ENCODE data around the gene SNAPC4. TPM values are rescaled to one million over a fixed set of nuclear protein-coding genes. Genes with fewer than 3 reads are reported as not detected.
A peak's percentile ranks its signal among the peaks of the same experiment; 100 is the strongest.

The SNAPC4 gene
- total and polyA plus RNA-seq, 9 of the 15 experiments (the other 6 are each of a cell fraction or from before 2014, with no cell fraction given), result 0.21 to 21.8 (median 8.8) TPM

GRCh38 chr9:136410500-136411287, 10.7 kb upstream of the SNAPC4 start, which contains the start of the genes ENTR1 and PMPCA (continued):
- TF ChIP-seq, protein P1, sequence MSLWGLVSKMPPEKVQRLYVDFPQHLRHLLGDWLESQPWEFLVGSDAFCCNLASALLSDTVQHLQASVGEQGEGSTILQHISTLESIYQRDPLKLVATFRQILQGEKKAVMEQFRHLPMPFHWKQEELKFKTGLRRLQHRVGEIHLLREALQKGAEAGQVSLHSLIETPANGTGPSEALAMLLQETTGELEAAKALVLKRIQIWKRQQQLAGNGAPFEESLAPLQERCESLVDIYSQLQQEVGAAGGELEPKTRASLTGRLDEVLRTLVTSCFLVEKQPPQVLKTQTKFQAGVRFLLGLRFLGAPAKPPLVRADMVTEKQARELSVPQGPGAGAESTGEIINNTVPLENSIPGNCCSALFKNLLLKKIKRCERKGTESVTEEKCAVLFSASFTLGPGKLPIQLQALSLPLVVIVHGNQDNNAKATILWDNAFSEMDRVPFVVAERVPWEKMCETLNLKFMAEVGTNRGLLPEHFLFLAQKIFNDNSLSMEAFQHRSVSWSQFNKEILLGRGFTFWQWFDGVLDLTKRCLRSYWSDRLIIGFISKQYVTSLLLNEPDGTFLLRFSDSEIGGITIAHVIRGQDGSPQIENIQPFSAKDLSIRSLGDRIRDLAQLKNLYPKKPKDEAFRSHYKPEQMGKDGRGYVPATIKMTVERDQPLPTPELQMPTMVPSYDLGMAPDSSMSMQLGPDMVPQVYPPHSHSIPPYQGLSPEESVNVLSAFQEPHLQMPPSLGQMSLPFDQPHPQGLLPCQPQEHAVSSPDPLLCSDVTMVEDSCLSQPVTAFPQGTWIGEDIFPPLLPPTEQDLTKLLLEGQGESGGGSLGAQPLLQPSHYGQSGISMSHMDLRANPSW (CRISPR knock-in tag; IDR thresholded peaks at IDR 0.05), result no peak
- TF ChIP-seq NCOA4 (IDR thresholded peaks at IDR 0.05; ENCODE audit: partially characterized antibody) (no peak), ZNF232 (CRISPR knock-in tag; IDR thresholded peaks at IDR 0.05) (no peak), MAFK (IDR thresholded peaks at IDR 0.05; ENCODE audit: low read length) (no peak; the same call in 1 of the 2 replicates), HOMEZ (CRISPR knock-in tag; IDR thresholded peaks at IDR 0.05) (no peak), ZNF408 (CRISPR knock-in tag; IDR thresholded peaks at IDR 0.05; ENCODE audit: low read depth) (no peak)
- TF ChIP-seq, protein P2, sequence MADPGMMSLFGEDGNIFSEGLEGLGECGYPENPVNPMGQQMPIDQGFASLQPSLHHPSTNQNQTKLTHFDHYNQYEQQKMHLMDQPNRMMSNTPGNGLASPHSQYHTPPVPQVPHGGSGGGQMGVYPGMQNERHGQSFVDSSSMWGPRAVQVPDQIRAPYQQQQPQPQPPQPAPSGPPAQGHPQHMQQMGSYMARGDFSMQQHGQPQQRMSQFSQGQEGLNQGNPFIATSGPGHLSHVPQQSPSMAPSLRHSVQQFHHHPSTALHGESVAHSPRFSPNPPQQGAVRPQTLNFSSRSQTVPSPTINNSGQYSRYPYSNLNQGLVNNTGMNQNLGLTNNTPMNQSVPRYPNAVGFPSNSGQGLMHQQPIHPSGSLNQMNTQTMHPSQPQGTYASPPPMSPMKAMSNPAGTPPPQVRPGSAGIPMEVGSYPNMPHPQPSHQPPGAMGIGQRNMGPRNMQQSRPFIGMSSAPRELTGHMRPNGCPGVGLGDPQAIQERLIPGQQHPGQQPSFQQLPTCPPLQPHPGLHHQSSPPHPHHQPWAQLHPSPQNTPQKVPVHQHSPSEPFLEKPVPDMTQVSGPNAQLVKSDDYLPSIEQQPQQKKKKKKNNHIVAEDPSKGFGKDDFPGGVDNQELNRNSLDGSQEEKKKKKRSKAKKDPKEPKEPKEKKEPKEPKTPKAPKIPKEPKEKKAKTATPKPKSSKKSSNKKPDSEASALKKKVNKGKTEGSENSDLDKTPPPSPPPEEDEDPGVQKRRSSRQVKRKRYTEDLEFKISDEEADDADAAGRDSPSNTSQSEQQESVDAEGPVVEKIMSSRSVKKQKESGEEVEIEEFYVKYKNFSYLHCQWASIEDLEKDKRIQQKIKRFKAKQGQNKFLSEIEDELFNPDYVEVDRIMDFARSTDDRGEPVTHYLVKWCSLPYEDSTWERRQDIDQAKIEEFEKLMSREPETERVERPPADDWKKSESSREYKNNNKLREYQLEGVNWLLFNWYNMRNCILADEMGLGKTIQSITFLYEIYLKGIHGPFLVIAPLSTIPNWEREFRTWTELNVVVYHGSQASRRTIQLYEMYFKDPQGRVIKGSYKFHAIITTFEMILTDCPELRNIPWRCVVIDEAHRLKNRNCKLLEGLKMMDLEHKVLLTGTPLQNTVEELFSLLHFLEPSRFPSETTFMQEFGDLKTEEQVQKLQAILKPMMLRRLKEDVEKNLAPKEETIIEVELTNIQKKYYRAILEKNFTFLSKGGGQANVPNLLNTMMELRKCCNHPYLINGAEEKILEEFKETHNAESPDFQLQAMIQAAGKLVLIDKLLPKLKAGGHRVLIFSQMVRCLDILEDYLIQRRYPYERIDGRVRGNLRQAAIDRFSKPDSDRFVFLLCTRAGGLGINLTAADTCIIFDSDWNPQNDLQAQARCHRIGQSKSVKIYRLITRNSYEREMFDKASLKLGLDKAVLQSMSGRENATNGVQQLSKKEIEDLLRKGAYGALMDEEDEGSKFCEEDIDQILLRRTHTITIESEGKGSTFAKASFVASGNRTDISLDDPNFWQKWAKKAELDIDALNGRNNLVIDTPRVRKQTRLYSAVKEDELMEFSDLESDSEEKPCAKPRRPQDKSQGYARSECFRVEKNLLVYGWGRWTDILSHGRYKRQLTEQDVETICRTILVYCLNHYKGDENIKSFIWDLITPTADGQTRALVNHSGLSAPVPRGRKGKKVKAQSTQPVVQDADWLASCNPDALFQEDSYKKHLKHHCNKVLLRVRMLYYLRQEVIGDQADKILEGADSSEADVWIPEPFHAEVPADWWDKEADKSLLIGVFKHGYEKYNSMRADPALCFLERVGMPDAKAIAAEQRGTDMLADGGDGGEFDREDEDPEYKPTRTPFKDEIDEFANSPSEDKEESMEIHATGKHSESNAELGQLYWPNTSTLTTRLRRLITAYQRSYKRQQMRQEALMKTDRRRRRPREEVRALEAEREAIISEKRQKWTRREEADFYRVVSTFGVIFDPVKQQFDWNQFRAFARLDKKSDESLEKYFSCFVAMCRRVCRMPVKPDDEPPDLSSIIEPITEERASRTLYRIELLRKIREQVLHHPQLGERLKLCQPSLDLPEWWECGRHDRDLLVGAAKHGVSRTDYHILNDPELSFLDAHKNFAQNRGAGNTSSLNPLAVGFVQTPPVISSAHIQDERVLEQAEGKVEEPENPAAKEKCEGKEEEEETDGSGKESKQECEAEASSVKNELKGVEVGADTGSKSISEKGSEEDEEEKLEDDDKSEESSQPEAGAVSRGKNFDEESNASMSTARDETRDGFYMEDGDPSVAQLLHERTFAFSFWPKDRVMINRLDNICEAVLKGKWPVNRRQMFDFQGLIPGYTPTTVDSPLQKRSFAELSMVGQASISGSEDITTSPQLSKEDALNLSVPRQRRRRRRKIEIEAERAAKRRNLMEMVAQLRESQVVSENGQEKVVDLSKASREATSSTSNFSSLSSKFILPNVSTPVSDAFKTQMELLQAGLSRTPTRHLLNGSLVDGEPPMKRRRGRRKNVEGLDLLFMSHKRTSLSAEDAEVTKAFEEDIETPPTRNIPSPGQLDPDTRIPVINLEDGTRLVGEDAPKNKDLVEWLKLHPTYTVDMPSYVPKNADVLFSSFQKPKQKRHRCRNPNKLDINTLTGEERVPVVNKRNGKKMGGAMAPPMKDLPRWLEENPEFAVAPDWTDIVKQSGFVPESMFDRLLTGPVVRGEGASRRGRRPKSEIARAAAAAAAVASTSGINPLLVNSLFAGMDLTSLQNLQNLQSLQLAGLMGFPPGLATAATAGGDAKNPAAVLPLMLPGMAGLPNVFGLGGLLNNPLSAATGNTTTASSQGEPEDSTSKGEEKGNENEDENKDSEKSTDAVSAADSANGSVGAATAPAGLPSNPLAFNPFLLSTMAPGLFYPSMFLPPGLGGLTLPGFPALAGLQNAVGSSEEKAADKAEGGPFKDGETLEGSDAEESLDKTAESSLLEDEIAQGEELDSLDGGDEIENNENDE (IDR thresholded peaks at IDR 0.05; ENCODE audit: low read depth, low read length), result no peak
- TF ChIP-seq, protein P3, sequence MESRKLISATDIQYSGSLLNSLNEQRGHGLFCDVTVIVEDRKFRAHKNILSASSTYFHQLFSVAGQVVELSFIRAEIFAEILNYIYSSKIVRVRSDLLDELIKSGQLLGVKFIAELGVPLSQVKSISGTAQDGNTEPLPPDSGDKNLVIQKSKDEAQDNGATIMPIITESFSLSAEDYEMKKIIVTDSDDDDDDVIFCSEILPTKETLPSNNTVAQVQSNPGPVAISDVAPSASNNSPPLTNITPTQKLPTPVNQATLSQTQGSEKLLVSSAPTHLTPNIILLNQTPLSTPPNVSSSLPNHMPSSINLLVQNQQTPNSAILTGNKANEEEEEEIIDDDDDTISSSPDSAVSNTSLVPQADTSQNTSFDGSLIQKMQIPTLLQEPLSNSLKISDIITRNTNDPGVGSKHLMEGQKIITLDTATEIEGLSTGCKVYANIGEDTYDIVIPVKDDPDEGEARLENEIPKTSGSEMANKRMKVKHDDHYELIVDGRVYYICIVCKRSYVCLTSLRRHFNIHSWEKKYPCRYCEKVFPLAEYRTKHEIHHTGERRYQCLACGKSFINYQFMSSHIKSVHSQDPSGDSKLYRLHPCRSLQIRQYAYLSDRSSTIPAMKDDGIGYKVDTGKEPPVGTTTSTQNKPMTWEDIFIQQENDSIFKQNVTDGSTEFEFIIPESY (CRISPR knock-in tag; IDR thresholded peaks at IDR 0.05), result 0 out of 2 replicates have a peak, but pooled peaks have one; percentile 35
